Suprapubic skin (tissue), 4 donors: ENCODE measurements around the gene BPIFB4.

Source experiments
- POLR2A ChIP-seq, 2 donors: fragments of 450-650 bp; IDR thresholded peaks; one replicate each; pipeline ENCODE4 v1.6.1; 2017; ENCODE audit warnings: antibody characterized with exemption in 2 of 2, mild to moderate bottlenecking in 2 of 2, moderate library complexity in 2 of 2
- POLR2AphosphoS5 ChIP-seq, 3 donors: sonication (generic); formaldehyde crosslinking; IDR thresholded peaks; one replicate each; pipeline ENCODE4 v1.6.1; 2017; ENCODE audit warnings: antibody characterized with exemption in 3 of 3
- TF ChIP-seq, protein P1 (sequence below), 2 donors: fragments of 200-600 bp in 1 of 2; fragments of 450-650 bp in 1 of 2; sonication (generic) in 1 of 2; IDR thresholded peaks; one replicate each; pipeline ENCODE4 v1.5.1; 2016 to 2019; ENCODE audit warnings: antibody characterized with exemption in 2 of 2, mild to moderate bottlenecking in 1 of 2, moderate library complexity in 1 of 2

GRCh38 chr20:33061658-33062028, 17.8 kb upstream of the BPIFB4 start:
- TF ChIP-seq POLR2A (IDR thresholded peaks at IDR 0.05) = no peak
- TF ChIP-seq, protein P1, sequence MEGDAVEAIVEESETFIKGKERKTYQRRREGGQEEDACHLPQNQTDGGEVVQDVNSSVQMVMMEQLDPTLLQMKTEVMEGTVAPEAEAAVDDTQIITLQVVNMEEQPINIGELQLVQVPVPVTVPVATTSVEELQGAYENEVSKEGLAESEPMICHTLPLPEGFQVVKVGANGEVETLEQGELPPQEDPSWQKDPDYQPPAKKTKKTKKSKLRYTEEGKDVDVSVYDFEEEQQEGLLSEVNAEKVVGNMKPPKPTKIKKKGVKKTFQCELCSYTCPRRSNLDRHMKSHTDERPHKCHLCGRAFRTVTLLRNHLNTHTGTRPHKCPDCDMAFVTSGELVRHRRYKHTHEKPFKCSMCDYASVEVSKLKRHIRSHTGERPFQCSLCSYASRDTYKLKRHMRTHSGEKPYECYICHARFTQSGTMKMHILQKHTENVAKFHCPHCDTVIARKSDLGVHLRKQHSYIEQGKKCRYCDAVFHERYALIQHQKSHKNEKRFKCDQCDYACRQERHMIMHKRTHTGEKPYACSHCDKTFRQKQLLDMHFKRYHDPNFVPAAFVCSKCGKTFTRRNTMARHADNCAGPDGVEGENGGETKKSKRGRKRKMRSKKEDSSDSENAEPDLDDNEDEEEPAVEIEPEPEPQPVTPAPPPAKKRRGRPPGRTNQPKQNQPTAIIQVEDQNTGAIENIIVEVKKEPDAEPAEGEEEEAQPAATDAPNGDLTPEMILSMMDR (IDR thresholded peaks at IDR 0.05) = no peak
- no peak for TF ChIP-seq POLR2AphosphoS5 (IDR thresholded peaks at IDR 0.05)
